ENCODE data around the gene MYO18A. TPM values are rescaled to one million over a fixed set of nuclear protein-coding genes. Genes with fewer than 3 reads are reported as not detected.

The MYO18A gene
- total RNA-seq, 4 donors from 2014 or later = 71.6 to 125 (median 104) TPM

DNA sequence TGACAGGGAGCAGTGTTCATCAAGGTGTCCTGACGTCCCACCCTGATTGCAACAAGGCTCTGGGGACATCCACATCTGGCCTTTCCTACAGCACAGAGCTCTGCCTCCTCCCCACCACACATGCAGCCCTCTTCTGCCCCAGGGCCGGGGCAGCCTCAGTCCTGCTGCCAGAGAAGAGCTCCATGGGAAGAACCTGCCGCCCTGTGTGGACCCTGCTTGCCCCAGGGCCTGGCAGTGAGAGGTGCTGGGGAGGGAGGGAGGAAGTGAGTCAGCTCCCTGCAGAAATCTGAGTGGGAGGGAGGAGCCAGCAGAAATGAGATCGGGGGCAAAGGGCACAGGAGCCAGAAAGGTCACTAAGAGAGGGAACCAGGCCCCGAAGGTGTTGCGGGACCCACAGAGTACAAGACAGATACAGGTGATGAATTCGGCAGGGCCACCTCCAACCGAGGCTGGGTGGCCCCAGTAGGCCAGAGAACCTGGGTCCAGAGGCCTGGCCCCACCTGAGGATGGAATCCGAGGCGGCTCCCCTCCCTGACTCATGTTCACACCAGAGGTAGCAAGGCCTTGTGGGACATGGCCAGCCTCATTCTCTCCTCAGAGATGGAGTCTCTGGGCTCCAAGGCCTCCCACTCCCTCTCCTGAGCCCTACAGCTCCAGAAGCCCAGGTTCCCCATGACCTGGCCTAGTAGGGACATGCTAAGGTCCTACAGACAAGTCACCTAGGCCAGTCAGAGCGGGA, 24.8 kb downstream of the MYO18A start:
- no peak overlapping the region for H3K4me3 ChIP-seq

DNA sequence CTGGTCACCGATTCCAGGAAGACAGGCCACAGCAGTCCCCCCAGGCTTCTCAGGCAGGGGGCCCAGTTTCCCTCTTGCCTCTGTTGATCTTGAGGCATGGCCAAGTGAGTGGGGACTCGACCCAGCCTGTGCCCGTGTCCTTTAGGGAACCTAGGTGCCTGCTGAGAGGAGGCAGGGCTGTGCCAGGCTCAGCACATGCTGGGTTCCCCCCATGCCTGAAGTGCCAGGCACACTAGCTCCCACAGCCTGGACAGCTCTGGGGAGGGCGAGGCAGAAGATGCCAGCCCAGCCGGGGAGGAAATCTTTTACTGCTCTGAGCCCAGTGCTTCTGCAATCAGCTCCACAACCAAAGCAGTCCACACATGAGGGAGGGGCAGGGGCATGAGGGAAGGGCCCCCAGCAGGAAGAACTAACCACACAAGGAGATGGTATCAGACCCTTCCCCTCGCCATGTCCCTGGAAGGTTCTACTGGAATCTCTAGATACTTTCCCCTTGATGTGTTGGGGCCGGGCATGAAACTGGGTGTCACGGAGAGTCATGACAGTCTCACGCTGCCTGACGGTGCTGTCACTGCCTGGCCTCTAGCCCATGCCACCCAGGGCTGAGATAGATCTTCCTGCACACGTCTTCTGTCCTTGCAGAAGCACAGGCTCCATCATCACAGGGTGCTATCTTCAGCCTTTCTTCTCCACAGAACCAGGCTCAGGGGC, 25.5 kb downstream of the MYO18A start:
- Histone ChIP-seq H3K4me3 (no peak overlapping the region), H3K9me3 (no peaks in the 10 kb centered on the region), H3K27me3 (no peaks in the 10 kb centered on the region), H3K4me1 (peaks cover 0 to 99% (median 71%) of the 10 kb centered on the region in 4 donors), H3K27ac (peak overlapping the region; percentile 25 to 92 (median 82)), H3K36me3 (no peaks in the 10 kb centered on the region)
- DNase-seq (ENCODE audit: low spot score in 2 of 2) = no peak
- TF ChIP-seq, protein P1, sequence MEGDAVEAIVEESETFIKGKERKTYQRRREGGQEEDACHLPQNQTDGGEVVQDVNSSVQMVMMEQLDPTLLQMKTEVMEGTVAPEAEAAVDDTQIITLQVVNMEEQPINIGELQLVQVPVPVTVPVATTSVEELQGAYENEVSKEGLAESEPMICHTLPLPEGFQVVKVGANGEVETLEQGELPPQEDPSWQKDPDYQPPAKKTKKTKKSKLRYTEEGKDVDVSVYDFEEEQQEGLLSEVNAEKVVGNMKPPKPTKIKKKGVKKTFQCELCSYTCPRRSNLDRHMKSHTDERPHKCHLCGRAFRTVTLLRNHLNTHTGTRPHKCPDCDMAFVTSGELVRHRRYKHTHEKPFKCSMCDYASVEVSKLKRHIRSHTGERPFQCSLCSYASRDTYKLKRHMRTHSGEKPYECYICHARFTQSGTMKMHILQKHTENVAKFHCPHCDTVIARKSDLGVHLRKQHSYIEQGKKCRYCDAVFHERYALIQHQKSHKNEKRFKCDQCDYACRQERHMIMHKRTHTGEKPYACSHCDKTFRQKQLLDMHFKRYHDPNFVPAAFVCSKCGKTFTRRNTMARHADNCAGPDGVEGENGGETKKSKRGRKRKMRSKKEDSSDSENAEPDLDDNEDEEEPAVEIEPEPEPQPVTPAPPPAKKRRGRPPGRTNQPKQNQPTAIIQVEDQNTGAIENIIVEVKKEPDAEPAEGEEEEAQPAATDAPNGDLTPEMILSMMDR (IDR thresholded peaks at IDR 0.05) = no peak
- TF ChIP-seq EP300 (IDR thresholded peaks at IDR 0.05) (no peak), POLR2A (IDR thresholded peaks at IDR 0.05) (no peak)
- 36 to 45% methylated on average over 9 to 11 of the region's 11 CpGs for WGBS, 2 donors

More for the DNA sequence above, 24.8 kb downstream of the MYO18A start:
- no peaks in the 10 kb centered on the region for H3K9me3 ChIP-seq
- 47 to 49% methylated on average over 10 to 11 of the region's 11 CpGs for WGBS, 2 donors
- no peaks in the 10 kb centered on the region for H3K36me3 ChIP-seq
- no peaks in the 10 kb centered on the region for H3K27me3 ChIP-seq
- TF ChIP-seq, protein P1 (IDR thresholded peaks at IDR 0.05) = no peak
- TF ChIP-seq POLR2A (IDR thresholded peaks at IDR 0.05) (no peak), EP300 (IDR thresholded peaks at IDR 0.05) (no peak)
- no peak for DNase-seq (ENCODE audit: low spot score in 2 of 2)
- peaks cover 0 to 99% (median 70%) of the 10 kb centered on the region in 4 donors for H3K4me1 ChIP-seq
- H3K27ac ChIP-seq = peak overlapping the region; percentile 25 to 92 (median 82)

DNA sequence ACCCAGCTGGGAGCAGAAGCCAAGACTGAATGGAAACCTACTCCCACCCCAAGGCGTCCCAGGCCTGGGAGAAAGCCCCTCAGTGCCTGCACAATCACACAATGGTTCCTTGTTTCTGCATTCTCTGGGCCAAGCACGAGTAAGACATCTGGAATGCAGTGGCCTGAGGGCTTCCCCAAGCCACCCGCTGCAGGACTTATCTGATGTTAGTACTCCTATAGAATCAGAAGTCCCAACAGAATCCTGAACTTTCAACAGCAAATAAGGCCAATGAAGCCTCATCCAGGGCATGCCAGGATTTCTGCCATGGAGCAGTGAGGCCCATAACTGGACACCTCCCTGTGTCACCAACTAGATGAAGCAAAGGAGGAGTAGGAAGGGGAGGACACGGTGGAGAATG, 28.6 kb downstream of the MYO18A start:
- peaks cover 0 to 86% (median 53%) of the 10 kb centered on the region in 4 donors for H3K4me1 ChIP-seq
- WGBS, 2 donors = 48 to 49% methylated on average over 4 of the region's 4 CpGs
- no peaks in the 10 kb centered on the region for H3K27me3 ChIP-seq
- TF ChIP-seq POLR2A (IDR thresholded peaks at IDR 0.05) (no peak), EP300 (IDR thresholded peaks at IDR 0.05) (peak in 1 of 2 donors; percentile 45)
- no peak overlapping the region for H3K4me3 ChIP-seq
- no peaks in the 10 kb centered on the region for H3K36me3 ChIP-seq
- H3K9me3 ChIP-seq = no peaks in the 10 kb centered on the region
- no peak for DNase-seq (ENCODE audit: low spot score in 2 of 2)
- peak overlapping the region in 3 of 4 donors; percentile 47 to 92 (median 91) for H3K27ac ChIP-seq

DNA sequence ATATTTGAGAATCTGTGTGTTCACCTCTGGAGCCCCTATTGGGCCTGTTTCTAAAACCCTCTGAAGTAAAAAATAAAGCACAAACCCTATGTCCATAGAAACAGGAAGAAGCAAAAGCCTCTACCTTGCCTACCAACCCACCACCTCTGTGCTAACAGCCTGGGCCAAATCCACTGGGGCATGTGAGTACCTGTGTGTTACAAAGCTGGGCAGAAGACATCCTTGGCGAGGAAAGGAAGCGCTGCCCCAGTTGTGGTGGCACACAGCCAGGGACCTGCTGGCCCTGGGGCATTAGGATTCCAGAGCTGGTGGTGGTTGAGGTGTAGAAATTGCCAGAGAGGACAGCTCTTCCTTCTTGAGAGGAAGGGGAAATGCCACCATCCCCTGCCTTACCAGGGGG, 30.0 kb downstream of the MYO18A start:
- Histone ChIP-seq H3K27me3 (no peaks in the 10 kb centered on the region), H3K4me1 (peaks cover 0 to 84% (median 41%) of the 10 kb centered on the region in 4 donors), H3K9me3 (no peaks in the 10 kb centered on the region), H3K27ac (peak overlapping the region; percentile 77 to 92 (median 84)), H3K36me3 (no peaks in the 10 kb centered on the region), H3K4me3 (no peak overlapping the region)
- no peak for DNase-seq (ENCODE audit: low spot score in 2 of 2)
- TF ChIP-seq, protein P1 (IDR thresholded peaks at IDR 0.05) = no peak
- TF ChIP-seq EP300 (IDR thresholded peaks at IDR 0.05) = no peak
- TF ChIP-seq POLR2A (IDR thresholded peaks at IDR 0.05) = no peak
- WGBS, 2 donors = 73 to 96% methylated on average over 2 of the region's 2 CpGs

DNA sequence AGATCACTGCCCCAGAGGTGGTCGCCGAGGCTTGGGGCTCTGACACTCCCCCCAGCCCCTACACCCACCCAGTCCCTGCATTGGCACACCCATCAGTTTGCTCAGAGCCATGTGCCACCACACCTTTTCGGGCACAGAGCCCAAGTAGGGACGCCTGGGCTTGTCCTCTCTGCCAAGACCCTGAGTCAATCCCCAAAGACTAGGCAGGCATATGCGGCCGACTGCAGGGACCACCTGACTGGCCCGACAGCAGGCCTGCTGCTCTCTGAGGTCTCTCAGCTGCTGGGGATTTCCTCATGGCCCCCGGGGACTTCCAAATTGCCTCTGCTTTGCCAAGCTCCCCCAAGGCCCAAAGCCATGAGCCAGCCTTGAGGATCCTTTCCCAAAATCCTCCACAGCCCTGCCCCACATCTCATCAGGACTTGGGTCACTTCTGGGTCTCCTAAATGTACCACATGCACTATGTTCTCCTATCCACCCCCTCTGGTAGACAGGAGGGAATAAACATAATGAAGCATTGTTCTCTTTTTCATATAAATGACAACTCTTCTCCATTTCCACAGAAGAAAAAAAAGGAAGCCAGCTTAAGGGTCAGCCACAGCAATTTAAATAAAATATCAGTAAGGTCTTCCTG, 30.6 kb downstream of the MYO18A start:
- Histone ChIP-seq H3K36me3 (no peaks in the 10 kb centered on the region), H3K4me3 (peak overlapping the region; percentile 36 to 67 (median 58)), H3K27ac (peak overlapping the region; percentile 77 to 92 (median 84)), H3K4me1 (peaks cover 0 to 84% (median 35%) of the 10 kb centered on the region in 4 donors), H3K9me3 (no peaks in the 10 kb centered on the region), H3K27me3 (no peaks in the 10 kb centered on the region)
- DNase-seq (ENCODE audit: low spot score in 2 of 2) = no peak
- 26 to 30% methylated on average over 6 to 8 of the region's 8 CpGs for WGBS, 2 donors
- TF ChIP-seq EP300 (IDR thresholded peaks at IDR 0.05) (no peak), POLR2A (IDR thresholded peaks at IDR 0.05) (no peak)
- TF ChIP-seq, protein P1 (IDR thresholded peaks at IDR 0.05) = no peak

Data from tibial nerve (tissue), 4 donors.